ENCODE data around the gene SMG9.

GRCh38 chr19:43752287-43752875 lies 2.4 kb downstream of the SMG9 start:
- no peak for TF ChIP-seq ZNF362 (tag by site-specific recombination; IDR thresholded peaks at IDR 0.05)
- TF ChIP-seq ZNF335 (tag by site-specific recombination; conservative IDR thresholded peaks at IDR 0.05) = no peak
- no peak for TF ChIP-seq CTCF (tag by site-specific recombination; IDR thresholded peaks at IDR 0.05)
- TF ChIP-seq ZNF707 (tag by site-specific recombination; IDR thresholded peaks at IDR 0.05) = no peak
- no peak for TF ChIP-seq ZNF768 (tag by site-specific recombination; IDR thresholded peaks at IDR 0.05)
- TF ChIP-seq HOXC10 (CRISPR knock-in tag; IDR thresholded peaks at IDR 0.05) = no peak
- no peak for TF ChIP-seq ZNF561 (tag by site-specific recombination; IDR thresholded peaks at IDR 0.05; ENCODE audit: borderline replicate concordance)
